Naive thymus-derived CD4-positive, alpha-beta T cell (primary cell): ENCODE results near the gene YIPF6. TPM values are rescaled to one million over a fixed set of nuclear protein-coding genes. Genes with fewer than 3 reads are reported as not detected.

Source experiments
- ATAC-seq: fragments of 150-1000 bp; cut with Tn5 transposase; 2 replicates; pipeline ENCODE4 v1.10.0; 2021; ENCODE audit warnings: mild to moderate bottlenecking, moderate library complexity
- CTCF ChIA-PET: fragments of 350-600 bp; sonication (Branson Sonifier 250); formaldehyde crosslinking; loops from one replicate; lab custom pipeline; 2021; ENCODE audit warnings: antibody characterized with exemption; lab: Charles Lee
- POLR2A ChIA-PET: fragments of 350-600 bp; sonication (Branson Sonifier 250); formaldehyde crosslinking; loops from one replicate; lab custom pipeline; 2021; ENCODE audit warnings: antibody characterized with exemption, inconsistent platforms; lab: Charles Lee
- DNase-seq, 9 donors: peaks; one replicate each; pipeline versions ENCODE4 v3.0.0 to v3.0.0-alpha.2; 2020 to 2022; ENCODE audit warnings: mixed read lengths in 1 of 9
- H3K27ac ChIP-seq: one replicate; pipeline ENCODE4 v1.7.0; 2013; ENCODE audit warnings: mild to moderate bottlenecking, low read depth, low read length, moderate library complexity
- H3K27me3 ChIP-seq, 2 donors: one replicate each; pipeline ENCODE4 v1.7.0; 2013; ENCODE audit warnings: low read length in 2 of 2, mild to moderate bottlenecking in 2 of 2, moderate library complexity in 2 of 2; ENCODE audit not compliant: control insufficient read depth in 2 of 2, insufficient read depth in 2 of 2
- H3K36me3 ChIP-seq, 3 experiments: 1 replicate in 2 of 3; 2 replicates in 1 of 3; pipeline ENCODE4 v1.7.0; 2013; ENCODE audit warnings: low read length in 3 of 3, mild to moderate bottlenecking in 3 of 3, moderate library complexity in 1 of 3; ENCODE audit not compliant: insufficient read depth in 3 of 3, control insufficient read depth in 2 of 3
- H3K4me1 ChIP-seq, 2 donors: one replicate each; pipeline ENCODE4 v1.7.0; 2013; ENCODE audit warnings: low read length in 2 of 2, mild to moderate bottlenecking in 2 of 2, moderate library complexity in 1 of 2; ENCODE audit not compliant: control insufficient read depth in 2 of 2, insufficient read depth in 2 of 2
- H3K4me3 ChIP-seq: 2 replicates; pipeline ENCODE4 v1.7.0; 2013; ENCODE audit warnings: mild to moderate bottlenecking, low read length
- H3K9me3 ChIP-seq, 3 experiments: 1 replicate in 2 of 3; 2 replicates in 1 of 3; pipeline ENCODE4 v1.7.0; 2013; ENCODE audit warnings: low read length in 3 of 3; ENCODE audit not compliant: control insufficient read depth in 2 of 3
- H3K27ac Mint-ChIP-seq, 9 donors: one replicate each; pipeline ENCODE4 v1.8.0; 2020 to 2022; ENCODE audit warnings: mixed read lengths in 9 of 9, mild to moderate bottlenecking in 8 of 9, moderate library complexity in 5 of 9, inconsistent platforms in 2 of 9
- H3K27me3 Mint-ChIP-seq, 5 donors: one replicate each; pipeline ENCODE4 v1.8.0; 2021 to 2022; ENCODE audit warnings: mixed read lengths in 5 of 5, mild to moderate bottlenecking in 1 of 5
- H3K36me3 Mint-ChIP-seq, 5 donors: one replicate each; pipeline ENCODE4 v1.8.0; 2020 to 2022; ENCODE audit warnings: mixed read lengths in 5 of 5, mild to moderate bottlenecking in 3 of 5, inconsistent platforms in 1 of 5
- H3K4me1 Mint-ChIP-seq, 7 donors: one replicate each; pipeline ENCODE4 v1.8.0; 2020 to 2022; ENCODE audit warnings: mixed read lengths in 7 of 7, mild to moderate bottlenecking in 3 of 7, inconsistent platforms in 1 of 7
- H3K4me3 Mint-ChIP-seq, 10 donors: one replicate each; pipeline ENCODE4 v1.8.0; 2020 to 2022; ENCODE audit warnings: mild to moderate bottlenecking in 10 of 10, mixed read lengths in 10 of 10, moderate library complexity in 6 of 10, inconsistent platforms in 2 of 10
- H3K9me3 Mint-ChIP-seq, 11 donors: one replicate each; pipeline ENCODE4 v1.8.0; 2020 to 2022; ENCODE audit warnings: mixed read lengths in 11 of 11, mild to moderate bottlenecking in 4 of 11, inconsistent platforms in 1 of 11, moderate library complexity in 1 of 11
- intact Hi-C, 2 donors: fragments of 100-400 bp; cut with micrococcal nuclease; formaldehyde crosslinking; loops; one replicate each; pipeline ENCODE4 v1.15.1; 2023
- polyA plus RNA-seq, 2 donors: library from polyadenylated mRNA; unstranded; fragments of 300-500 nt; fragmentation: Illumina TruSeq; gene quantifications; one replicate each; pipeline ENCODE4 v1.2.3, GENCODE V29; 2021
- total RNA-seq, 6 experiments: library from RNA in 5 of 6; stranded (reverse) in 5 of 6; gene quantifications; 1 replicate in 5 of 6; 2 replicates in 1 of 6; pipeline ENCODE4 v1.2.3 and lab custom pipeline; 2021 to 2026

YIPF6 gene
- total and polyA plus RNA-seq, 7 experiments from 2014 or later, result 8.0 to 17.7 (median 15.1) TPM

DNA sequence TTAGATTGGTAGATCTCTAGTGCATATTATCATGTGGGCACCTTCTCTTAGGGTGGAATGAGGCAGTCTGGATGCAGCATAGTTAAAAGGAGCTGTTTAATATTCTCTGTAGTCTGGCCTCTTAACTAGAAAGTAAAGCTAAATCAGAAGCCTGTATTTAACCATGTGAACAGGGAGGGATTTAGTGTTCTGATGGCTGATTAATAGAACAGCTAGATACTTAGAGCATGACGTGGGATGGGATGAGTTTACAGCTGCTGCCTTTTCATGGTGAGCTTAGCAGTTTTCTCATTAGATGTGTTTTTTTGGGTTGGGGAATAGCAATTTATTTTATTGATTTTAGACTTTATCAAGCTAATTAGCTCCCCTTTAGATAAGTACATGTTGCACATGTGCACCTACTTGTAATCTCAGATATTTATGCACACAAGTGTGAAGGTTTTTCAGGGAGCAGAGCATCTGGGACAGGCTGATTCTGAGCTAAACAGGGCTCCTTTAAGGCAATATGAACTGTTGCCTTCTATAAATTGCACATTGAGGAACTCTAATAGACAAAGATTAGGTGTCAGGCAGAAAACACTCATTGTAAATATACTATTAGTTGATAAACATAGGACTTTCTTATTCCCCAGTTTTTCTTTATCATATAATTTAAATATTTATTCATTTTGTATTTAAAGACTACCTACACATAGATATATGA is 34.1 kb downstream of the YIPF6 start:
- ChIA-PET POLR2A (no interaction called here), CTCF (no interaction called here)
- DNase-seq (no peak), ATAC-seq (no peak)
- Mint-ChIP-seq H3K36me3 (peaks cover 0 to 13% (median 6%) of the 10 kb centered on the region in 5 donors), H3K4me1 (peaks cover 0 to 4% (median 0%) of the 10 kb centered on the region in 7 donors), H3K4me3 (no peak overlapping the region), H3K27me3 (no peaks in the 10 kb centered on the region), H3K9me3 (no peaks in the 10 kb centered on the region), H3K27ac (no peak overlapping the region)
- Histone ChIP-seq H3K9me3 (no peaks in the 10 kb centered on the region), H3K27ac (no peak overlapping the region), H3K27me3 (no peaks in the 10 kb centered on the region), H3K4me3 (no peak overlapping the region), H3K36me3 (peaks cover 0 to 11% (median 0%) of the 10 kb centered on the region in 3 experiments), H3K4me1 (no peaks in the 10 kb centered on the region)
- intact Hi-C loops, result no loop called here

GRCh38 chrX:68533656-68534055 is 34.8 kb downstream of the YIPF6 start:
- Histone ChIP-seq H3K36me3 (peaks cover 0 to 11% (median 0%) of the 10 kb centered on the region in 3 experiments), H3K4me1 (no peaks in the 10 kb centered on the region), H3K4me3 (no peak overlapping the region), H3K27ac (no peak overlapping the region), H3K9me3 (no peaks in the 10 kb centered on the region), H3K27me3 (no peaks in the 10 kb centered on the region)
- no peak overlapping the region for H3K4me3 Mint-ChIP-seq
- DNase-seq, result no peak
- no peaks in the 10 kb centered on the region for H3K9me3 Mint-ChIP-seq
- ChIA-PET POLR2A (no interaction called here), CTCF (no interaction called here)
- peaks cover 0 to 13% (median 6%) of the 10 kb centered on the region in 5 donors for H3K36me3 Mint-ChIP-seq
- intact Hi-C loops, result no loop called here
- H3K27me3 Mint-ChIP-seq, result no peaks in the 10 kb centered on the region
- no peak overlapping the region for H3K27ac Mint-ChIP-seq
- peaks cover 0 to 4% (median 0%) of the 10 kb centered on the region in 7 donors for H3K4me1 Mint-ChIP-seq
- no peak for ATAC-seq

- H3K27ac Mint-ChIP-seq, result no peak overlapping the region
- no peaks in the 10 kb centered on the region for H3K27me3 ChIP-seq
- no peak for DNase-seq
- peaks cover 0 to 11% (median 0%) of the 10 kb centered on the region in 3 experiments for H3K36me3 ChIP-seq
- intact Hi-C loops, result no loop called here
- ATAC-seq, result no peak
- no peak overlapping the region for H3K27ac ChIP-seq
- ChIA-PET CTCF (no interaction called here), POLR2A (no interaction called here)
- peaks cover 0 to 4% (median 0%) of the 10 kb centered on the region in 7 donors for H3K4me1 Mint-ChIP-seq
- H3K4me3 Mint-ChIP-seq, result no peak overlapping the region
- H3K36me3 Mint-ChIP-seq, result peaks cover 0 to 9% (median 5%) of the 10 kb centered on the region in 5 donors
- H3K4me3 ChIP-seq, result no peak overlapping the region
- no peaks in the 10 kb centered on the region for H3K4me1 ChIP-seq
- no peaks in the 10 kb centered on the region for H3K9me3 ChIP-seq
- no peaks in the 10 kb centered on the region for H3K9me3 Mint-ChIP-seq
- H3K27me3 Mint-ChIP-seq, result no peaks in the 10 kb centered on the region
Observed at GRCh38 chrX:68534691-68535090, 35.8 kb downstream of the YIPF6 start.

DNA sequence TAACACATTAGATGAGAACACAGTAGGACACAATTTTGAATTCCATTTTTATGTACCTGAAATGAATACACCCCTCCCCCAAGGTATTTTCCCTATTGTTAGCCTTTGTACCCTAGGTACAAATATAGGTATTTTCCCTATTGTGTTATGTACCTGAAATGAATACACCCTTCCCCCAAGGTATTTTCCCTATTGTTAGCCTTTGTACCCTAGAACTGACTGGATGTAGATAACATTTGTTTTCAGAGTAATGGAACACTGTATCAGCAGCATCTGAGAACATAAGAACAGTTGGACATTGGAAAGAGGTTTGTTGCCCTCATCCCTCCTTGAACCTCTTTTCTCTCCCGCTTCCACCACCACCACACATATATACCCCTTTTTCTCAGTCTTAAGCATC is 37.6 kb downstream of the YIPF6 start:
- Mint-ChIP-seq H3K27ac (peak overlapping the region in 2 of 9 donors; percentile 5 to 55), H3K4me1 (peaks cover 0 to 4% (median 0%) of the 10 kb centered on the region in 7 donors), H3K9me3 (peaks cover 0 to under 1% (median 0%) of the 10 kb centered on the region in 11 donors), H3K36me3 (peaks cover 0 to 11% (median 5%) of the 10 kb centered on the region in 5 donors), H3K4me3 (no peak overlapping the region), H3K27me3 (no peaks in the 10 kb centered on the region)
- CTCF ChIA-PET, result no interaction called here
- Histone ChIP-seq H3K4me3 (no peak overlapping the region), H3K27ac (no peak overlapping the region), H3K4me1 (no peaks in the 10 kb centered on the region), H3K9me3 (no peaks in the 10 kb centered on the region), H3K27me3 (no peaks in the 10 kb centered on the region), H3K36me3 (peaks cover 0 to 11% (median 0%) of the 10 kb centered on the region in 3 experiments)
- intact Hi-C loops, result no loop called here
- ATAC-seq, result no peak
- POLR2A ChIA-PET, result no interaction called here
- DNase-seq, result no peak

DNA sequence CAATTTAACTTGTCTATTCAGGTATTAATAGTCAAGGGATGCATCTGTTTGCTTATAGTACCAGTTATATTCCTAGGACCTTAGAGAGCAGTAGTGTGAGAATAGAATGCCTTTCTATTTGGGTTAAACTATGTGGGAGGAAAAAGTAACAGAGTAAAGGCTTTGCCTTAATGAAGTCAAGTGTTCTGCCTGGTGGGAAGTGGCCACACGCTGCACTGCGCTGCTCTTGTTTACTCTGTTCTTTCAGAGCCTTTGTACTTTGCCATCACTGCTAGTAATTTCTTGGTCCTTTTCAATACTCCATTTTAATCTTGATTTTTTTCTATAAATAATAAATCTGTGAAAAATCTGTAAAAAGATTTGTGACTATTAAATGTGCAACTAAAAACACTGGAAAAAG is 38.0 kb downstream of the YIPF6 start:
- Mint-ChIP-seq H3K4me1 (peaks cover 0 to 4% (median 0%) of the 10 kb centered on the region in 7 donors), H3K27me3 (no peaks in the 10 kb centered on the region), H3K36me3 (peaks cover 0 to 11% (median 5%) of the 10 kb centered on the region in 5 donors), H3K4me3 (no peak overlapping the region), H3K9me3 (peaks cover 0 to 4% (median 2%) of the 10 kb centered on the region in 11 donors), H3K27ac (peak overlapping the region in 2 of 9 donors; percentile 5 to 55)
- POLR2A ChIA-PET, result no interaction called here
- Histone ChIP-seq H3K4me3 (no peak overlapping the region), H3K36me3 (peaks cover 0 to 7% (median 0%) of the 10 kb centered on the region in 3 experiments), H3K4me1 (no peaks in the 10 kb centered on the region), H3K9me3 (no peaks in the 10 kb centered on the region), H3K27ac (no peak overlapping the region), H3K27me3 (no peaks in the 10 kb centered on the region)
- CTCF ChIA-PET, result no interaction called here
- intact Hi-C loops, result no loop called here
- ATAC-seq, result no peak
- DNase-seq, result no peak

DNA sequence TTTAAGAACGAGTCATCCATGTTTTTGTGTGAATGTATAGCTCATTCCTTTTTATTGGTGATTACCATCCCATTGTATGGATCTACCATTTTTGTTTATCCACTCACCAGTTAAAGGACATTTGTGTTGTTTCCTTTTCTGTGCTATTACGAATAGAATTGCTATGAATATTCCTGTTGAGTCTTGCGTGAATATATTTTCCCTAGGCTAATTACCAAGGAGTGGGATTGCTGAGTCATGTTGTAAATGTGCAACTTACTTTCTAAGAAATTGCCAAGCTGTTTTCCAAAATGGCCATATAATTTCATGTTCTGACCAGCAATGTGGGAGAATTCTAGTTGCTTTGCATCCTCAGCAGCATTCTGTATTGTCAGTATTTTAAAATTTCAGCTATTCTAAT is 51.3 kb downstream of the YIPF6 start:
- Histone ChIP-seq H3K9me3 (no peaks in the 10 kb centered on the region), H3K27me3 (no peaks in the 10 kb centered on the region), H3K36me3 (no peaks in the 10 kb centered on the region), H3K27ac (no peak overlapping the region), H3K4me3 (no peak overlapping the region), H3K4me1 (no peaks in the 10 kb centered on the region)
- Mint-ChIP-seq H3K9me3 (no peaks in the 10 kb centered on the region), H3K4me3 (no peak overlapping the region), H3K4me1 (no peaks in the 10 kb centered on the region), H3K27me3 (no peaks in the 10 kb centered on the region), H3K36me3 (peaks cover 0 to 7% (median 4%) of the 10 kb centered on the region in 5 donors), H3K27ac (no peak overlapping the region)
- POLR2A ChIA-PET, result no interaction called here
- intact Hi-C loops, result no loop called here
- no peak for ATAC-seq
- DNase-seq, result no peak
- CTCF ChIA-PET, result no interaction called here

DNA sequence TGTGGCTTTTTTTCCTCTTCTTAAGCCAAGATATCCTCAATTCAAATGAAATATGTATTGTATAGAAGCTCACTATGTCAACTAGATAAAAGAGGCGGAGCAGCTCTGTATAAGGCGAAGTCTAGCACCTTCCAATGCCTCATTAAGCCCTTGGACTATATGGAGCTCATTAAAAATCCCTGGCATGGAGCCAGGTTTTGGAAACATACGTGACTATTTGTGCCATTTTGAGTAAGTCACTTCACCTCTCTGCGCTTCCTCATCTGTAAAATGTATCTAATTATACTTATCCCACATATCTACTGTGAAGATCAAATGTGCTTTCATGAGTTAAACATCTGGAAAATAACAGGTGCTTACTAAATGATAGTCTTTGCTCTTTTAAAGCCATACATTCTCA is 57.2 kb downstream of the YIPF6 start:
- intact Hi-C loops, result no loop called here
- Histone ChIP-seq H3K36me3 (no peaks in the 10 kb centered on the region), H3K27ac (no peak overlapping the region), H3K9me3 (no peaks in the 10 kb centered on the region), H3K4me3 (no peak overlapping the region), H3K27me3 (no peaks in the 10 kb centered on the region), H3K4me1 (no peaks in the 10 kb centered on the region)
- no peak overlapping the region for H3K4me3 Mint-ChIP-seq
- ATAC-seq, result no peak
- DNase-seq, result no peak
- ChIA-PET POLR2A (no interaction called here), CTCF (no interaction called here)
- peaks cover 0 to 16% (median 5%) of the 10 kb centered on the region in 5 donors for H3K36me3 Mint-ChIP-seq
- no peaks in the 10 kb centered on the region for H3K4me1 Mint-ChIP-seq
- H3K27ac Mint-ChIP-seq, result no peak overlapping the region
- H3K9me3 Mint-ChIP-seq, result peaks cover 0 to 12% (median under 1%) of the 10 kb centered on the region in 11 donors
- H3K27me3 Mint-ChIP-seq, result no peaks in the 10 kb centered on the region
